Ishikawa (cell line): ENCODE data around the gene VSNL1.

Experiments used
- CEBPB ChIP-seq: IDR thresholded peaks from 2 replicates; pipeline ENCODE4 v1.6.1; 2012
- CREB1 ChIP-seq: IDR thresholded peaks from 2 replicates; pipeline ENCODE4 v1.6.1; 2012; ENCODE audit warnings: low read depth
- EGR1 ChIP-seq: IDR thresholded peaks from 2 replicates; pipeline ENCODE4 v1.6.1; 2012
- EP300 ChIP-seq: IDR thresholded peaks from 2 replicates; pipeline ENCODE4 v1.6.1; 2012; ENCODE audit warnings: borderline replicate concordance
- FOXM1 ChIP-seq: IDR thresholded peaks from 2 replicates; pipeline ENCODE4 v1.6.1; 2012; ENCODE audit warnings: low read depth, borderline replicate concordance
- NFIC ChIP-seq: IDR thresholded peaks from 2 replicates; pipeline ENCODE4 v1.6.1; 2012
- RAD21 ChIP-seq: IDR thresholded peaks from 2 replicates; pipeline ENCODE4 v1.6.1; 2012; ENCODE audit warnings: low read depth
- TAF1 ChIP-seq: IDR thresholded peaks from 2 replicates; pipeline ENCODE4 v1.6.1; 2012; ENCODE audit warnings: low read depth, mild to moderate bottlenecking
- TCF12 ChIP-seq: IDR thresholded peaks from 2 replicates; pipeline ENCODE4 v1.6.1; 2012; ENCODE audit warnings: low read depth
- TEAD4 ChIP-seq: IDR thresholded peaks from 2 replicates; pipeline ENCODE4 v1.6.1; 2012
- YY1 ChIP-seq: IDR thresholded peaks from 2 replicates; pipeline ENCODE4 v1.6.1; 2012; ENCODE audit warnings: low read depth
- ZBTB7A ChIP-seq: IDR thresholded peaks from 2 replicates; pipeline ENCODE4 v1.6.1; 2012; ENCODE audit warnings: low read depth
- TF ChIP-seq, protein P1 (sequence below): IDR thresholded peaks from 2 replicates; pipeline ENCODE4 v1.6.1; 2012
- TF ChIP-seq, protein P2 (sequence below): IDR thresholded peaks from 2 replicates; pipeline ENCODE4 v1.6.1; 2012
- TF ChIP-seq, protein P3 (sequence below): IDR thresholded peaks from 2 replicates; pipeline ENCODE4 v1.6.1; 2012; ENCODE audit warnings: low read depth, mild to moderate bottlenecking

The VSNL1 gene

DNA sequence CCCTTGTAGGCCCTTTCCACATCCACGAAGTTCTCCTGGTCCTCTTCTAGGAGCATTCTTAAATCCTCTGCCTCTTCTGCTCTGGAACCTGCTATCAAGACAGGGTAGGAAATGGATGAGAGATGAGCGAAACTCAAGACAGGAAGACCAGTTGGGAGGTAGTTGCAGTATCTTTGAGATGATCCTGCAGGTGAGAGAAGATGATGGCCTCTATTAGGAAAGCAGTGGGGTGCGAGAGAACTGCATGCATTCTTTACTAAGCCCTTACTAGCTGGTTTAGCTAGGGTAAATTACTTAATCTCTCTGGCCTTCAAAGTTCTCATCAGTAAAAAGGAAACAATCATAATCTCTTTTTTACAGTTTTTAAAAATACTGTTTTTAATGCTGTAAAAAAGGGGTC is 47.0 kb downstream of the VSNL1 start:
- TF ChIP-seq, protein P1, sequence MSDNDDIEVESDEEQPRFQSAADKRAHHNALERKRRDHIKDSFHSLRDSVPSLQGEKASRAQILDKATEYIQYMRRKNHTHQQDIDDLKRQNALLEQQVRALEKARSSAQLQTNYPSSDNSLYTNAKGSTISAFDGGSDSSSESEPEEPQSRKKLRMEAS, result no peak
- TF ChIP-seq, protein P2, sequence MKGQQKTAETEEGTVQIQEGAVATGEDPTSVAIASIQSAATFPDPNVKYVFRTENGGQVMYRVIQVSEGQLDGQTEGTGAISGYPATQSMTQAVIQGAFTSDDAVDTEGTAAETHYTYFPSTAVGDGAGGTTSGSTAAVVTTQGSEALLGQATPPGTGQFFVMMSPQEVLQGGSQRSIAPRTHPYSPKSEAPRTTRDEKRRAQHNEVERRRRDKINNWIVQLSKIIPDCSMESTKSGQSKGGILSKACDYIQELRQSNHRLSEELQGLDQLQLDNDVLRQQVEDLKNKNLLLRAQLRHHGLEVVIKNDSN, result no peak
- TF ChIP-seq ZBTB7A (no peak), CEBPB (no peak)

DNA sequence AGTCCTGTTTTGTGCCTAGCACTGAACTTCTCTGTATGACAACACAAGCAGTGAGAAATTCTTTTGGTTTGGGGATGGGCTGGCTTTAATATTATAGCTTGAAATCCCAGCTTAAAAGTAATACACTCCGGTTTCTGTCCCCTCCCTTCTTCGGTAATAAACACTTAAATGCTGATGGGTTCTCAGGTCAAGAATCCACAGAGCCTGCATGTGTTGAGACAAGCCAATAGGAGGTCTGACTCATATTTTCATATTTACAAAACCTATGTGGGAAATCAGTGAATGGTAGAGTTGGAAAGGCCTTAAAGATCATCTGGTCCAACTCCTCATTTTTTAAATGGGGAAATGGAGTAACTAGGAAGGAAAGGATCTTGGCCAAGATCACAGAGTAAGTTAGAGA is 47.5 kb downstream of the VSNL1 start:
- TF ChIP-seq RAD21, result no peak
- no peak for TF ChIP-seq ZBTB7A
- TF ChIP-seq CREB1, result no peak
- TF ChIP-seq, protein P2, result no peak
- TF ChIP-seq TCF12, result no peak
- no peak for TF ChIP-seq TEAD4
- TF ChIP-seq, protein P3, sequence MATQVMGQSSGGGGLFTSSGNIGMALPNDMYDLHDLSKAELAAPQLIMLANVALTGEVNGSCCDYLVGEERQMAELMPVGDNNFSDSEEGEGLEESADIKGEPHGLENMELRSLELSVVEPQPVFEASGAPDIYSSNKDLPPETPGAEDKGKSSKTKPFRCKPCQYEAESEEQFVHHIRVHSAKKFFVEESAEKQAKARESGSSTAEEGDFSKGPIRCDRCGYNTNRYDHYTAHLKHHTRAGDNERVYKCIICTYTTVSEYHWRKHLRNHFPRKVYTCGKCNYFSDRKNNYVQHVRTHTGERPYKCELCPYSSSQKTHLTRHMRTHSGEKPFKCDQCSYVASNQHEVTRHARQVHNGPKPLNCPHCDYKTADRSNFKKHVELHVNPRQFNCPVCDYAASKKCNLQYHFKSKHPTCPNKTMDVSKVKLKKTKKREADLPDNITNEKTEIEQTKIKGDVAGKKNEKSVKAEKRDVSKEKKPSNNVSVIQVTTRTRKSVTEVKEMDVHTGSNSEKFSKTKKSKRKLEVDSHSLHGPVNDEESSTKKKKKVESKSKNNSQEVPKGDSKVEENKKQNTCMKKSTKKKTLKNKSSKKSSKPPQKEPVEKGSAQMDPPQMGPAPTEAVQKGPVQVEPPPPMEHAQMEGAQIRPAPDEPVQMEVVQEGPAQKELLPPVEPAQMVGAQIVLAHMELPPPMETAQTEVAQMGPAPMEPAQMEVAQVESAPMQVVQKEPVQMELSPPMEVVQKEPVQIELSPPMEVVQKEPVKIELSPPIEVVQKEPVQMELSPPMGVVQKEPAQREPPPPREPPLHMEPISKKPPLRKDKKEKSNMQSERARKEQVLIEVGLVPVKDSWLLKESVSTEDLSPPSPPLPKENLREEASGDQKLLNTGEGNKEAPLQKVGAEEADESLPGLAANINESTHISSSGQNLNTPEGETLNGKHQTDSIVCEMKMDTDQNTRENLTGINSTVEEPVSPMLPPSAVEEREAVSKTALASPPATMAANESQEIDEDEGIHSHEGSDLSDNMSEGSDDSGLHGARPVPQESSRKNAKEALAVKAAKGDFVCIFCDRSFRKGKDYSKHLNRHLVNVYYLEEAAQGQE, result no peak
- no peak for TF ChIP-seq EP300
- TF ChIP-seq YY1, result no peak
- TF ChIP-seq TAF1, result no peak
- TF ChIP-seq, protein P1, result no peak
- TF ChIP-seq FOXM1, result no peak
- no peak for TF ChIP-seq NFIC
- TF ChIP-seq EGR1, result no peak
- no peak for TF ChIP-seq CEBPB

DNA sequence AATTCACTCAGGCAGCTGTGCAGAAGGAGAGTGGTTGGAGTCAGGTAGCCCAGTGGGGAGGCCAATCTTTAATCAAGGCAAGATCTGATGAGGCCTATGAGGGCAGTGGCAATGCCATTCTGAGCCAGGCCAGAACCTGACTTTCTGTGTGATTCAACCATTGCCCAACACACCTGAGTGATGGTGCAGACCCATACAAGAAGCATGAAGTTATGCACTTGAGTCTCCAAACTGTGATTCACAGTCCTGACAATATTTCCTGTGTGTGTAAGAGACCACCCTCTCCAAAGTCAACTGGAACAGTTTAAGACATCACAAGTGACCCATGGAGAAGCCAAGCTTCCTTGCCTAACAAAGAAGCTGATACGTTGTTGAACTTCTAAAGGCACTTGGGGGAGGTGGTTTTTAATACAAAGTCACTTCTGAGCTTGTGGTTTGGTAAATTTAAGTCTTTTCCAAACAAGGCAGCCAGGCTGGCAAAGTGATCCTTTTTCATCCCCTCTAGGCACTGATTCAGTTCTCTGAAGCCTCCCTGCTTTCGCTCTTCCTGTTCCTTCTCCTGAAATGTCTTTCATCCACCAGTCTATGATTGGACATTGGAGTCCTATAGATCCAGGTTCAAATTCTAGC is 49.0 kb downstream of the VSNL1 start:
- TF ChIP-seq YY1, result no peak
- TF ChIP-seq, protein P3, result no peak
- TF ChIP-seq, protein P2, result no peak
- TF ChIP-seq, protein P1, result no peak
- no peak for TF ChIP-seq TEAD4
- no peak for TF ChIP-seq RAD21
- TF ChIP-seq EP300, result no peak
- no peak for TF ChIP-seq TAF1
- TF ChIP-seq FOXM1, result no peak
- no peak for TF ChIP-seq CREB1
- no peak for TF ChIP-seq CEBPB
- TF ChIP-seq EGR1, result no peak
- TF ChIP-seq TCF12, result no peak
- no peak for TF ChIP-seq ZBTB7A
- no peak for TF ChIP-seq NFIC

DNA sequence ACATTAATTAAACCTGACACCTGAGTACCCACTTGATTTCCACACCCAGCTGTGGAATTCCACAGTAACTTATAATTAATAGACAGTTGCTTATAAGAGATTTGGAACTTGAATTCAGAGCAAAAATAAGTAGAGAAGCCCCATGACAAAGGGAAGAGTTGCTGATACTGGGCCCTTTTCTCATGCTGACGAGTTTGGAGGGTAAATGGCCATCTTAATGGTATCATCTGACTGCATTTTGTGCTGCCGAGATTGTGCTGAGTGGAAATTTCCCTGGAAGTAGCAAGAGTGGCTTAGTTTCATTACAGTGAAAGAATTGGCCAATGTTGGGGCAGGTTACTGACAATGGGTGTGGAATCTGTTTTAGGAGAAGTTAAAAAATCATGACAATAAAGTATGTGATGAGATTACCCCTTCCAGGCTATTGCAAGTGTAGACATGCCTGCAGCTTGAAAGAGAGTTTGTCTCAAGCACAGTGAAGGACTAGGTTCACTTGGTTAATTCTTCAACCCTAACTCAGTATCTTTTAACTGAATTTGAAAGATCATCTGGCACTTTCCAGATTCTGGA is 49.9 kb downstream of the VSNL1 start:
- TF ChIP-seq RAD21 (no peak), CREB1 (no peak), CEBPB (no peak), YY1 (no peak), EGR1 (no peak), FOXM1 (no peak), ZBTB7A (no peak), EP300 (no peak), NFIC (no peak), TAF1 (no peak), TEAD4 (no peak)
- TF ChIP-seq, protein P1, result no peak
- TF ChIP-seq, protein P3, result no peak
- TF ChIP-seq, protein P2, result no peak
